Duodenal mucosa (tissue), 2 donors: ENCODE results near the gene ACKR3.

Source experiments
- H3K27ac ChIP-seq: one replicate; pipeline ENCODE4 v1.7.0; 2013; ENCODE audit warnings: low read depth, low read length
- H3K27me3 ChIP-seq, 2 donors: one replicate each; pipeline ENCODE4 v1.7.0; 2013; ENCODE audit warnings: low read length in 2 of 2, control low read depth in 1 of 2; ENCODE audit not compliant: insufficient read depth in 2 of 2, control insufficient read depth in 1 of 2
- H3K36me3 ChIP-seq, 2 donors: one replicate each; pipeline ENCODE4 v1.7.0; 2013; ENCODE audit warnings: low read length in 2 of 2, control low read depth in 1 of 2; ENCODE audit not compliant: insufficient read depth in 2 of 2, control insufficient read depth in 1 of 2
- H3K4me1 ChIP-seq, 2 donors: one replicate each; pipeline ENCODE4 v1.7.0; 2013; ENCODE audit warnings: low read length in 2 of 2, control low read depth in 1 of 2; ENCODE audit not compliant: insufficient read depth in 2 of 2, control insufficient read depth in 1 of 2
- H3K4me3 ChIP-seq, 2 donors: one replicate each; pipeline ENCODE4 v1.7.0; 2013; ENCODE audit warnings: low read length in 2 of 2, low read depth in 1 of 2
- H3K9ac ChIP-seq, 2 donors: one replicate each; pipeline ENCODE4 v1.7.0; 2013; ENCODE audit warnings: low read length in 2 of 2, low read depth in 1 of 2
- H3K9me3 ChIP-seq, 2 donors: one replicate each; pipeline ENCODE4 v1.7.0; 2013; ENCODE audit warnings: low read length in 2 of 2, control low read depth in 1 of 2; ENCODE audit not compliant: control insufficient read depth in 1 of 2

ACKR3 gene

DNA sequence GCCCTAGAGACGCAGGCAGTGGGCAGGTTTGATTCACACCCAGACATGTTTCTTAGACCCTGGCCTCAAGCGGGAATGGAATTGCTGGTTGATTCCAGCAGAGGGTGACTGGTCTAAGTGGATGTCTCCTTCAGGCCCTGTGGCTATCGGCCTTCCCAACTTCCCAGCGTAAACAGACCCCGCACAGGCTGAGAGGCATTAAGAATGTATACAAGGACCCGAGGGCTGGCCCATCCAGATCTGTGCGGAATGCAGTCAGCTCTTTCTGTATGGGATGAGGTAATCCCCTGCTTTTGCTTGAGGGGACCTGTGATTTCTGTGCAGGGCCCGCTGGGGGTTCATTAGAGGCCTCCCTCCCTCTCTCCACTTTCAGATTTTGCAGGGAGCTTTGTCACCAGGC lies 6.5 kb downstream of the ACKR3 start:
- Histone ChIP-seq H3K27ac (no peak overlapping the region), H3K4me3 (no peak overlapping the region), H3K27me3 (no peaks in the 10 kb centered on the region), H3K9me3 (no peaks in the 10 kb centered on the region), H3K36me3 (peaks cover 0 to 9% of the 10 kb centered on the region in 2 donors), H3K9ac (no peak overlapping the region), H3K4me1 (peaks cover 1 to 13% of the 10 kb centered on the region in 2 donors)

- H3K4me3 ChIP-seq, result no peak overlapping the region
- no peaks in the 10 kb centered on the region for H3K27me3 ChIP-seq
- H3K36me3 ChIP-seq, result peaks cover 0 to 16% of the 10 kb centered on the region in 2 donors
- H3K27ac ChIP-seq, result no peak overlapping the region
- H3K9me3 ChIP-seq, result no peaks in the 10 kb centered on the region
- H3K4me1 ChIP-seq, result peaks cover 0 to 10% of the 10 kb centered on the region in 2 donors
- no peak overlapping the region for H3K9ac ChIP-seq
These were observed 7.3 kb downstream of the ACKR3 start for GRCh38 chr2:236576953-236577352.

DNA sequence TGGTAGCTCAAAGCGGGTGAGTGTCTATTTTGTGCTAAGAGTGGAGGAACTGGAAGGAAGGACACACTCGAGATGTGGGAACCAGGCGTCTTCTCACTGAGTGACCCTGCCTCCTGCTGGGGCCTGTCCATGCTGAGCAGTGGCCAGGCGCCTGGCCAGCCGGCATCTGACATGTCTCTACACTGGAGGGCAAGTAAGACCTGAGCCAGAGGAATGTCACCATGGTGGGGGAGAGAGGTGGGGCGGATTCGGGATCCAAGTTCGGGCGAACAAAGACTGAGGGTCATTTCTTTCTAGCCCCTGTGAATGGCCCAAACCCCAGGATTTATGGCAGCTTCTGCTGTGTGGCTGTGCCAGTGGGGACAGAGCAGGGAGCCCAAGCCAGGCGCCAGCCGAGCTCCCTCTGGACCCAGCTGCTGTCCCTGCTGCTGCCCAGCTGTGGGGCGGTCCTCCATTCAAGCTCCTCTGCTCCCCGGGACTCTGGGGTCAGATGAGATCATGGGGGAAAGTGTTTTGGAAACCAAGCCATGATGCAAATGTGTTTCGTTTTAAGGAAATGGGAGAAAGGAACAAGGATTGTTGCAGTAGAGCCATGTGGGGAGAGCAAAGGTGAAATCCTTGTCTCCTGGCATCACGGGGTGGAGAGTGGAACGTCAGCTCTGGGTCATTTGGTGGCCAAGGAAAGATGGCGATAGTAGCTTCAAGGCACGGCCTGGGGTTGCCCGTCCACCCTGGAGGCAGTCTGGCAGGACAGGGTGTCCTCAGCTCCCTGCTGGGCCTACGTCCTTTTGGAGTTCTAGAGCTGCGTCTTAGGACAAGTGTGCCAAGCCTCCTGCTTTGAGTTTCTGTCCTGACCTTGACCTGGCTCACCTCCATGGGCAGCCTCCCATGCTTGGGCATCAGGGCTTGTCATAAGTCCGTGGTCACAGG lies 8.1 kb downstream of the ACKR3 start:
- Histone ChIP-seq H3K9me3 (no peaks in the 10 kb centered on the region), H3K27ac (no peak overlapping the region), H3K4me1 (peaks cover 0 to 10% of the 10 kb centered on the region in 2 donors), H3K36me3 (peaks cover 0 to 16% of the 10 kb centered on the region in 2 donors), H3K4me3 (no peak overlapping the region), H3K27me3 (no peaks in the 10 kb centered on the region), H3K9ac (no peak overlapping the region)

GRCh38 chr2:236578411-236578846 lies 8.8 kb downstream of the ACKR3 start:
- no peaks in the 10 kb centered on the region for H3K27me3 ChIP-seq
- H3K9me3 ChIP-seq, result no peaks in the 10 kb centered on the region
- no peak overlapping the region for H3K9ac ChIP-seq
- peaks cover 0 to 22% of the 10 kb centered on the region in 2 donors for H3K36me3 ChIP-seq
- no peak overlapping the region for H3K4me3 ChIP-seq
- H3K4me1 ChIP-seq, result peaks cover 0 to 10% of the 10 kb centered on the region in 2 donors
- no peak overlapping the region for H3K27ac ChIP-seq

DNA sequence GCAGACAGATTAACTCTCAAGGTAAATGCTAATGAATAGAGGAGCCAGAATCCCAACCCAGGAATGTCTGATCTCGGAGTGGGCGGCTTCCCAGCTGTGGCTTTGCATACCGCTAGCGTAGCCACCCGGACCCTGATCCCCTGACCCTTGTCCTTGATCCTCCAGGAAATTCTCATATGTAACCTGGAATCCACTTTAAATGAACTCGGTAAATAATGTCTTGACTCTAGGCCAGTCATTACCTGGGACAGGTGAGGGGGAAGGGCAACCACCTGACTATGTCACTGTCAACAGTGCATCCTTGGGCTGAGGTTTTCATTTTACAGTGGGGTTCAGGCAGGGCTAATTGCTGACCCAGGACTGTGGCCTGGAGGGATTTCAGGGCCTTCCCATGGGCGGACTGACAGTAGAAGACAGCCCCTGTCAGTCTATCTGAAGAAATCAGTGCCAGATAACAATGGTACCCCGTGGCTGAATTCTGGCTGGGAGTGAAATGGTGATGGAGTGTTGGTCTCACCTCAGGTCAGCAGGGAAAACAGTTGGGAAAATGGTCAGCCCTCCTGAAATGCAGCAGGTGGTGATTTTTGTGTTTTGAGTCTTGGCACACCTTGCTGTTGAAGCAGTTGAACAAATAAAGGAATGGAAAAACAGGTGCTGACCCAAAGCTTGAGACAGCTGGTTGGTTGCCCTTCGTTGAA lies 9.6 kb downstream of the ACKR3 start:
- Histone ChIP-seq H3K27ac (no peak overlapping the region), H3K9me3 (no peaks in the 10 kb centered on the region), H3K4me1 (peaks cover 0 to 7% of the 10 kb centered on the region in 2 donors), H3K36me3 (peaks cover 0 to 23% of the 10 kb centered on the region in 2 donors), H3K9ac (no peak overlapping the region), H3K27me3 (no peaks in the 10 kb centered on the region), H3K4me3 (no peak overlapping the region)

GRCh38 chr2:236579746-236580315 lies 10.2 kb downstream of the ACKR3 start:
- no peak overlapping the region for H3K9ac ChIP-seq
- no peak overlapping the region for H3K4me3 ChIP-seq
- peaks cover 0 to 23% of the 10 kb centered on the region in 2 donors for H3K36me3 ChIP-seq
- no peaks in the 10 kb centered on the region for H3K27me3 ChIP-seq
- H3K27ac ChIP-seq, result no peak overlapping the region
- H3K4me1 ChIP-seq, result peaks cover 0 to under 1% of the 10 kb centered on the region in 2 donors
- H3K9me3 ChIP-seq, result no peaks in the 10 kb centered on the region

DNA sequence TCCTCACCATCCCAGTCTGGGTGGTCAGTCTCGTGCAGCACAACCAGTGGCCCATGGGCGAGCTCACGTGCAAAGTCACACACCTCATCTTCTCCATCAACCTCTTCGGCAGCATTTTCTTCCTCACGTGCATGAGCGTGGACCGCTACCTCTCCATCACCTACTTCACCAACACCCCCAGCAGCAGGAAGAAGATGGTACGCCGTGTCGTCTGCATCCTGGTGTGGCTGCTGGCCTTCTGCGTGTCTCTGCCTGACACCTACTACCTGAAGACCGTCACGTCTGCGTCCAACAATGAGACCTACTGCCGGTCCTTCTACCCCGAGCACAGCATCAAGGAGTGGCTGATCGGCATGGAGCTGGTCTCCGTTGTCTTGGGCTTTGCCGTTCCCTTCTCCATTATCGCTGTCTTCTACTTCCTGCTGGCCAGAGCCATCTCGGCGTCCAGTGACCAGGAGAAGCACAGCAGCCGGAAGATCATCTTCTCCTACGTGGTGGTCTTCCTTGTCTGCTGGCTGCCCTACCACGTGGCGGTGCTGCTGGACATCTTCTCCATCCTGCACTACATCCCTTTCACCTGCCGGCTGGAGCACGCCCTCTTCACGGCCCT lies 11.2 kb downstream of the ACKR3 start:
- no peaks in the 10 kb centered on the region for H3K9me3 ChIP-seq
- no peaks in the 10 kb centered on the region for H3K27me3 ChIP-seq
- H3K4me3 ChIP-seq, result no peak overlapping the region
- no peaks in the 10 kb centered on the region for H3K4me1 ChIP-seq
- peaks cover 0 to 23% of the 10 kb centered on the region in 2 donors for H3K36me3 ChIP-seq
- H3K9ac ChIP-seq, result no peak overlapping the region
- no peak overlapping the region for H3K27ac ChIP-seq

DNA sequence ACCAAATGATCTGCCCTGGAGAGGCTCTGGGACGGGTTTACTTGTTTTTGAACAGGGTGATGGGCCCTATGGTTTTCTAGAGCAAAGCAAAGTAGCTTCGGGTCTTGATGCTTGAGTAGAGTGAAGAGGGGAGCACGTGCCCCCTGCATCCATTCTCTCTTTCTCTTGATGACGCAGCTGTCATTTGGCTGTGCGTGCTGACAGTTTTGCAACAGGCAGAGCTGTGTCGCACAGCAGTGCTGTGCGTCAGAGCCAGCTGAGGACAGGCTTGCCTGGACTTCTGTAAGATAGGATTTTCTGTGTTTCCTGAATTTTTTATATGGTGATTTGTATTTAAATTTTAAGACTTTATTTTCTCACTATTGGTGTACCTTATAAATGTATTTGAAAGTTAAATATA lies 11.9 kb downstream of the ACKR3 start:
- Histone ChIP-seq H3K27ac (no peak overlapping the region), H3K9ac (no peak overlapping the region), H3K27me3 (no peaks in the 10 kb centered on the region), H3K4me3 (no peak overlapping the region), H3K4me1 (no peaks in the 10 kb centered on the region), H3K9me3 (no peaks in the 10 kb centered on the region), H3K36me3 (peaks cover 0 to 23% of the 10 kb centered on the region in 2 donors)

GRCh38 chr2:236582968-236583367 lies 13.3 kb downstream of the ACKR3 start:
- Histone ChIP-seq H3K9me3 (no peaks in the 10 kb centered on the region), H3K27ac (no peak overlapping the region), H3K4me1 (no peaks in the 10 kb centered on the region), H3K9ac (no peak overlapping the region), H3K4me3 (no peak overlapping the region), H3K27me3 (no peaks in the 10 kb centered on the region), H3K36me3 (peaks cover 0 to 23% of the 10 kb centered on the region in 2 donors)
